ENCODE data around the gene JARID2. TPM values are rescaled to one million over a fixed set of nuclear protein-coding genes. Genes with fewer than 3 reads are reported as not detected.

Gene JARID2
- total and polyA plus RNA-seq, 10 of the 15 experiments (the other 5 are each of a cell fraction or from before 2014, with no cell fraction given) = 4.2 to 21.6 (median 11.7) TPM

- TF ChIP-seq ZBTB40 (IDR thresholded peaks at IDR 0.05; ENCODE audit: borderline replicate concordance) (no peak), SREBF1 (IDR thresholded peaks at IDR 0.05; ENCODE audit: low read length) (no peak), SREBF2 (IDR thresholded peaks at IDR 0.05; ENCODE audit: low read length) (no peak), SP1 (IDR thresholded peaks at IDR 0.05; ENCODE audit: low read depth, low read length) (no peak), POLR2AphosphoS5 (IDR thresholded peaks at IDR 0.05; ENCODE audit: low read length) (no peak), PBX3 (IDR thresholded peaks at IDR 0.05; ENCODE audit: insufficient replicate concordance, low read depth, low read length) (no peak), IKZF1 (conservative IDR thresholded peaks at IDR 0.05) (no peak)
Measured at GRCh38 chr6:15292721-15293302, 46.9 kb downstream of the JARID2 start (continued).
